ENCODE results near the gene NMRK1.
A peak's percentile ranks its signal among the peaks of the same experiment; 100 is the strongest.

Gene NMRK1

GRCh38 chr9:75087824-75088645 lies at the start of gene NMRK1, which contains the start of gene OSTF1:
TSS of gene NMRK1 (minus strand) at chr9:75088155. CDS start at chr9:75083115, 5,040 bp downstream.
TSS of gene OSTF1 (plus strand) at chr9:75088514. CDS start at chr9:75088693, 179 bp downstream.
- TF ChIP-seq CTCF (IDR thresholded peaks at IDR 0.05; ENCODE audit: low read depth, low read length, missing control alignments) = no peak
- DNase-seq (ENCODE audit: extremely low read depth, low read depth) = peak; percentile 69
- H3K4me3 ChIP-seq (replicated peaks; ENCODE audit: low read depth, low read length) = peak within 1 kb of the TSS; percentile 78

- H3K4me3 ChIP-seq (replicated peaks; ENCODE audit: low read depth, low read length) = no peak overlapping the region
- no peak for DNase-seq (ENCODE audit: extremely low read depth, low read depth)
- TF ChIP-seq CTCF (IDR thresholded peaks at IDR 0.05; ENCODE audit: low read depth, low read length, missing control alignments) = no peak
Observed at GRCh38 chr9:75134495-75134894, 46.5 kb upstream of the NMRK1 start.

GRCh38 chr9:75133396-75133795 lies 45.4 kb upstream of the NMRK1 start:
- no peak overlapping the region for H3K4me3 ChIP-seq (replicated peaks; ENCODE audit: low read depth, low read length)
- no peak for TF ChIP-seq CTCF (IDR thresholded peaks at IDR 0.05; ENCODE audit: low read depth, low read length, missing control alignments)
- DNase-seq (ENCODE audit: extremely low read depth, low read depth) = no peak

- H3K4me3 ChIP-seq (replicated peaks; ENCODE audit: low read depth, low read length) = no peak overlapping the region
- no peak for DNase-seq (ENCODE audit: extremely low read depth, low read depth)
- TF ChIP-seq CTCF (IDR thresholded peaks at IDR 0.05; ENCODE audit: low read depth, low read length, missing control alignments) = no peak
Observed at GRCh38 chr9:75132244-75132643, 44.3 kb upstream of the NMRK1 start.

- no peak for TF ChIP-seq CTCF (IDR thresholded peaks at IDR 0.05; ENCODE audit: low read depth, low read length, missing control alignments)
- H3K4me3 ChIP-seq (replicated peaks; ENCODE audit: low read depth, low read length) = no peak overlapping the region
- DNase-seq (ENCODE audit: extremely low read depth, low read depth) = no peak
Observed at GRCh38 chr9:75131700-75132099, 43.7 kb upstream of the NMRK1 start.

- no peak overlapping the region for H3K4me3 ChIP-seq (replicated peaks; ENCODE audit: low read depth, low read length)
- TF ChIP-seq CTCF (IDR thresholded peaks at IDR 0.05; ENCODE audit: low read depth, low read length, missing control alignments) = no peak
- DNase-seq (ENCODE audit: extremely low read depth, low read depth) = peak; percentile 42
Observed at GRCh38 chr9:75130621-75131230, 42.8 kb upstream of the NMRK1 start.

Measured in HFF-Myc (cell line).